Measurements from ENCODE around the gene ZIC3. TPM values are rescaled to one million over a fixed set of nuclear protein-coding genes. Genes with fewer than 3 reads are reported as not detected.

The ZIC3 gene
- not detected for total RNA-seq

- no peaks in the 10 kb centered on the region for H3K9me3 ChIP-seq
- H3K4me1 ChIP-seq = peaks cover 0 to 26% (median 6%) of the 10 kb centered on the region in 4 donors
- peaks cover 0 to 94% of the 10 kb centered on the region in 2 donors for H3K27me3 ChIP-seq
- H3K4me3 ChIP-seq = peak within 1 kb of the TSS; percentile 25 to 69 (median 46)
- no peaks in the 10 kb centered on the region for H3K36me3 ChIP-seq
- DNase-seq (ENCODE audit: low spot score in 2 of 2) = peak in 1 of 2 donors; percentile 8
- 0 to 37% methylated on average over 3 to 67 of the region's 69 CpGs for WGBS, 2 donors
- TF ChIP-seq POLR2A (IDR thresholded peaks at IDR 0.05) (no peak), CTCF (IDR thresholded peaks at IDR 0.05) (no peak), EP300 (IDR thresholded peaks at IDR 0.05) (no peak)
- no peak within 1 kb of the TSS for H3K27ac ChIP-seq
Measured at GRCh38 chrX:137565921-137566745, at the start of gene ZIC3. Gene ZIC3, plus strand, starts transcription at chrX:137566127. Its CDS starts 565 bp downstream, at chrX:137566692.

- DNase-seq (ENCODE audit: low spot score in 2 of 2) = no peak
- H3K27me3 ChIP-seq = peaks cover 0 to 7% of the 10 kb centered on the region in 2 donors
- H3K9me3 ChIP-seq = no peaks in the 10 kb centered on the region
- H3K4me1 ChIP-seq = no peaks in the 10 kb centered on the region
- no peaks in the 10 kb centered on the region for H3K36me3 ChIP-seq
- TF ChIP-seq POLR2A (IDR thresholded peaks at IDR 0.05) = no peak
- no peak for TF ChIP-seq CTCF (IDR thresholded peaks at IDR 0.05)
- no peak for TF ChIP-seq EP300 (IDR thresholded peaks at IDR 0.05)
- H3K4me3 ChIP-seq = no peak overlapping the region
- 68 to 84% methylated on average over 3 of the region's 3 CpGs for WGBS, 2 donors
- no peak overlapping the region for H3K27ac ChIP-seq
Measured at GRCh38 chrX:137519459-137519858, 46.5 kb upstream of the ZIC3 start.

GRCh38 chrX:137545711-137546651, 19.9 kb upstream of the ZIC3 start:
- TF ChIP-seq CTCF (IDR thresholded peaks at IDR 0.05) = no peak
- TF ChIP-seq EP300 (IDR thresholded peaks at IDR 0.05) = no peak
- no peak for TF ChIP-seq POLR2A (IDR thresholded peaks at IDR 0.05)
- Histone ChIP-seq H3K4me3 (no peak overlapping the region), H3K36me3 (no peaks in the 10 kb centered on the region), H3K4me1 (peaks cover 0 to 12% (median 0%) of the 10 kb centered on the region in 4 donors), H3K27ac (no peak overlapping the region), H3K9me3 (no peaks in the 10 kb centered on the region), H3K27me3 (peaks cover 2 to 67% of the 10 kb centered on the region in 2 donors)
- 5 to 41% methylated on average over 25 to 45 of the region's 45 CpGs for WGBS, 2 donors
- no peak for DNase-seq (ENCODE audit: low spot score in 2 of 2)

GRCh38 chrX:137547291-137547690, 18.6 kb upstream of the ZIC3 start:
- no peak overlapping the region for H3K4me3 ChIP-seq
- peaks cover 2 to 79% of the 10 kb centered on the region in 2 donors for H3K27me3 ChIP-seq
- WGBS, 2 donors = 49% methylated on average over 17 of the region's 28 CpGs; no CpG with 5 or more reads in 1 of the 2 donors

More at GRCh38 chrX:137547291-137547690, 18.6 kb upstream of the ZIC3 start:
- Histone ChIP-seq H3K9me3 (no peaks in the 10 kb centered on the region), H3K27ac (no peak overlapping the region), H3K4me1 (peaks cover 0 to 14% (median 0%) of the 10 kb centered on the region in 4 donors), H3K36me3 (no peaks in the 10 kb centered on the region)
- DNase-seq (ENCODE audit: low spot score in 2 of 2) = no peak
- TF ChIP-seq CTCF (IDR thresholded peaks at IDR 0.05) (no peak), POLR2A (IDR thresholded peaks at IDR 0.05) (no peak), EP300 (IDR thresholded peaks at IDR 0.05) (no peak)
